Measurements from ENCODE around the gene BEST1.
"Not testable (repeated sequence)": the region's sequence is repeated elsewhere in the genome, so short reads cannot be mapped to it uniquely, and the experiment has no call there.

DNA sequence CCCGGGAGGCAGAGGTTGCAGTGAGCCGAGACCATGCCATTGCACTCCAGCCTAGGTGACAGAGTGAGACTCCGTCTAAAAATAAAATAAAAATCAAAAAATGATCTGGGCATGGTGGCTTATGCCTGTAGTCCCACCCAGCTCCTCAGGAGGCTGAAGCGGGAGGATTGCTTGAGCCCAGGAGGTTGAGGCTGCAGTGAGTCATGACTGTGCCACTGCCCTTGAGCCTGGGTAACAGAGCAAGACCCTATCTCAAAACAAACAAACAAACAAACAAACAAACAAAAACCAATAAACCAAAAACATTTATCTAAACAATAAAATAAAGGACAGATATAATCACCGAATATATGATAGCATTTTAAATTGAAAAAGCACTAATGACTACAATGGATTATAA is 3.5 kb downstream of the BEST1 start:
- TF ChIP-seq, protein P1, sequence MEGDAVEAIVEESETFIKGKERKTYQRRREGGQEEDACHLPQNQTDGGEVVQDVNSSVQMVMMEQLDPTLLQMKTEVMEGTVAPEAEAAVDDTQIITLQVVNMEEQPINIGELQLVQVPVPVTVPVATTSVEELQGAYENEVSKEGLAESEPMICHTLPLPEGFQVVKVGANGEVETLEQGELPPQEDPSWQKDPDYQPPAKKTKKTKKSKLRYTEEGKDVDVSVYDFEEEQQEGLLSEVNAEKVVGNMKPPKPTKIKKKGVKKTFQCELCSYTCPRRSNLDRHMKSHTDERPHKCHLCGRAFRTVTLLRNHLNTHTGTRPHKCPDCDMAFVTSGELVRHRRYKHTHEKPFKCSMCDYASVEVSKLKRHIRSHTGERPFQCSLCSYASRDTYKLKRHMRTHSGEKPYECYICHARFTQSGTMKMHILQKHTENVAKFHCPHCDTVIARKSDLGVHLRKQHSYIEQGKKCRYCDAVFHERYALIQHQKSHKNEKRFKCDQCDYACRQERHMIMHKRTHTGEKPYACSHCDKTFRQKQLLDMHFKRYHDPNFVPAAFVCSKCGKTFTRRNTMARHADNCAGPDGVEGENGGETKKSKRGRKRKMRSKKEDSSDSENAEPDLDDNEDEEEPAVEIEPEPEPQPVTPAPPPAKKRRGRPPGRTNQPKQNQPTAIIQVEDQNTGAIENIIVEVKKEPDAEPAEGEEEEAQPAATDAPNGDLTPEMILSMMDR (conservative IDR thresholded peaks at IDR 0.05 in 1 of 2, IDR thresholded peaks at IDR 0.05 in 1 of 2; ENCODE audit: low read depth in 1 of 2, low read length in 2 of 2), result not testable (repeated sequence)
- TF ChIP-seq EZH2 (IDR thresholded peaks at IDR 0.05; ENCODE audit: low read length, missing control alignments), result not testable (repeated sequence)
